Measurements from ENCODE around the gene CRHR1.

The CRHR1 gene

GRCh38 chr17:45751466-45751865 lies 32.7 kb upstream of the CRHR1 start:
- TF ChIP-seq CTCF (conservative IDR thresholded peaks at IDR 0.05; ENCODE audit: low read depth, low read length), result no peak
- no peak for DNase-seq (ENCODE audit: low read depth)
- no peak overlapping the region for H3K4me3 ChIP-seq (ENCODE audit: low read length)

- no peak for TF ChIP-seq CTCF (conservative IDR thresholded peaks at IDR 0.05; ENCODE audit: low read depth, low read length)
- H3K4me3 ChIP-seq (ENCODE audit: low read length), result no peak overlapping the region
- DNase-seq (ENCODE audit: low read depth), result no peak
Measured at GRCh38 chr17:45752246-45752645, 31.9 kb upstream of the CRHR1 start.

- DNase-seq (ENCODE audit: low read depth), result no peak
- H3K4me3 ChIP-seq (ENCODE audit: low read length), result no peak overlapping the region
- TF ChIP-seq CTCF (conservative IDR thresholded peaks at IDR 0.05; ENCODE audit: low read depth, low read length), result no peak
Measured at GRCh38 chr17:45753645-45754225, 30.4 kb upstream of the CRHR1 start.

- DNase-seq (ENCODE audit: low read depth), result no peak
- H3K4me3 ChIP-seq (ENCODE audit: low read length), result no peak overlapping the region
- no peak for TF ChIP-seq CTCF (conservative IDR thresholded peaks at IDR 0.05; ENCODE audit: low read depth, low read length)
Measured at GRCh38 chr17:45755050-45755449, 29.1 kb upstream of the CRHR1 start.

GRCh38 chr17:45756266-45756991 lies 27.7 kb upstream of the CRHR1 start:
- TF ChIP-seq CTCF (conservative IDR thresholded peaks at IDR 0.05; ENCODE audit: low read depth, low read length), result no peak
- no peak overlapping the region for H3K4me3 ChIP-seq (ENCODE audit: low read length)

GRCh38 chr17:45757431-45758218 lies 26.5 kb upstream of the CRHR1 start:
- TF ChIP-seq CTCF (conservative IDR thresholded peaks at IDR 0.05; ENCODE audit: low read depth, low read length), result no peak

More at GRCh38 chr17:45756266-45756991, 27.7 kb upstream of the CRHR1 start:
- DNase-seq (ENCODE audit: low read depth), result no peak

More at GRCh38 chr17:45757431-45758218, 26.5 kb upstream of the CRHR1 start:
- H3K4me3 ChIP-seq (ENCODE audit: low read length), result no peak overlapping the region
- no peak for DNase-seq (ENCODE audit: low read depth)

Data from retinal pigment epithelial cell (primary cell).